DMS53 treated with DMSO at 0.1 percent for 48 hours (cell line): ENCODE results near the gene CEACAM7.
"Not testable (repeated sequence)": the region's sequence is repeated elsewhere in the genome, so short reads cannot be mapped to it uniquely, and the experiment has no call there.

Experiments used
- DNase-seq: peaks from one replicate; lab custom pipeline; 2025; ENCODE audit not compliant: unreplicated experiment; lab: John Stamatoyannopoulos, UW

Gene CEACAM7

GRCh38 chr19:41657157-41657556, 30.9 kb downstream of the CEACAM7 start:
- peak; percentile 33 for DNase-seq

- not testable (repeated sequence) for DNase-seq
These were observed 31.3 kb downstream of the CEACAM7 start for GRCh38 chr19:41656756-41657155.

GRCh38 chr19:41652250-41652649, 35.8 kb downstream of the CEACAM7 start:
- DNase-seq: no peak

- DNase-seq: no peak
These were observed 38.2 kb downstream of the CEACAM7 start for GRCh38 chr19:41649827-41650226.

GRCh38 chr19:41646589-41647204, 41.4 kb downstream of the CEACAM7 start:
- no peak for DNase-seq

- DNase-seq: peak; percentile 51
These were observed 46.1 kb downstream of the CEACAM7 start for GRCh38 chr19:41641879-41642485.

- DNase-seq: no peak
These were observed 49.4 kb downstream of the CEACAM7 start for GRCh38 chr19:41638641-41639081.

GRCh38 chr19:41637484-41637883, 50.6 kb downstream of the CEACAM7 start:
- DNase-seq: no peak

- DNase-seq: no peak
These were observed 59.9 kb downstream of the CEACAM7 start for GRCh38 chr19:41627966-41628675.

GRCh38 chr19:41626877-41627276, 61.2 kb downstream of the CEACAM7 start, which contains the start of gene CEACAM4:
TSS of gene CEACAM4 (minus strand) at chr19:41627074. CDS start at chr19:41626963, 111 bp downstream.
- no peak for DNase-seq

GRCh38 chr19:41626278-41626677, 61.8 kb downstream of the CEACAM7 start:
- no peak for DNase-seq

GRCh38 chr19:41624937-41625336, 63.1 kb downstream of the CEACAM7 start:
- DNase-seq: no peak

- no peak for DNase-seq
These were observed 63.6 kb downstream of the CEACAM7 start for GRCh38 chr19:41624515-41624914.

- no peak for DNase-seq
These were observed 64.7 kb downstream of the CEACAM7 start for GRCh38 chr19:41623360-41623759.
